Endothelial cell (in vitro differentiated cells): Measurements from ENCODE around the gene SLC25A1. TPM values are rescaled to one million over a fixed set of nuclear protein-coding genes. Genes with fewer than 3 reads are reported as not detected.

Experiments used
- DNase-seq: peaks from one replicate; pipeline ENCODE4 v3.0.0; 2021; ENCODE audit warnings: low spot score
- H3K27ac Mint-ChIP-seq: one replicate; pipeline ENCODE4 v1.8.0; 2021; ENCODE audit warnings: mixed read lengths, inconsistent platforms; ENCODE audit not compliant: unreplicated experiment
- H3K27me3 Mint-ChIP-seq: one replicate; pipeline ENCODE4 v1.8.0; 2021; ENCODE audit warnings: mild to moderate bottlenecking, moderate library complexity, mixed read lengths, inconsistent platforms; ENCODE audit not compliant: unreplicated experiment
- H3K36me3 Mint-ChIP-seq: one replicate; pipeline ENCODE4 v1.8.0; 2021; ENCODE audit warnings: mild to moderate bottlenecking, low read depth, mixed read lengths, inconsistent platforms; ENCODE audit not compliant: unreplicated experiment
- H3K4me1 Mint-ChIP-seq: one replicate; pipeline ENCODE4 v1.8.0; 2021; ENCODE audit warnings: mild to moderate bottlenecking, mixed read lengths, inconsistent platforms; ENCODE audit not compliant: unreplicated experiment
- H3K4me3 Mint-ChIP-seq: one replicate; pipeline ENCODE4 v1.8.0; 2021; ENCODE audit warnings: mild to moderate bottlenecking, mixed read lengths, inconsistent platforms; ENCODE audit not compliant: unreplicated experiment
- H3K9me3 Mint-ChIP-seq: one replicate; pipeline ENCODE4 v1.8.0; 2021; ENCODE audit warnings: mixed read lengths, inconsistent platforms; ENCODE audit not compliant: unreplicated experiment
- CTCF ChIP-seq: fragments of 200-600 bp; sonication (generic); IDR thresholded peaks from one replicate; pipeline ENCODE4 v1.5.0; 2021; ENCODE audit warnings: antibody characterized with exemption; ENCODE audit not compliant: unreplicated experiment
- total RNA-seq: library from RNA; stranded (reverse); fragmentation: NEBNext Ultra II Directional; extraction: Animal tissue kit (Norgen Biotek cat#: 25700); gene quantifications from one replicate; pipeline ENCODE4 v1.2.1, GENCODE V29; 2021; ENCODE audit not compliant: unreplicated experiment

Gene SLC25A1
- total RNA-seq, 1 donor from 2014 or later, result 79.2 TPM

- DNase-seq, result no peak
- no peak overlapping the region for H3K4me3 Mint-ChIP-seq
- H3K27ac Mint-ChIP-seq, result no peak overlapping the region
- H3K36me3 Mint-ChIP-seq, result peaks cover 12% of the 10 kb centered on the region
- H3K9me3 Mint-ChIP-seq, result no peaks in the 10 kb centered on the region
- H3K27me3 Mint-ChIP-seq, result peaks cover 30% of the 10 kb centered on the region
- TF ChIP-seq CTCF, result no peak
- H3K4me1 Mint-ChIP-seq, result peaks cover 6% of the 10 kb centered on the region
Observed at GRCh38 chr22:19148417-19149046, 30.0 kb downstream of the SLC25A1 start.

DNA sequence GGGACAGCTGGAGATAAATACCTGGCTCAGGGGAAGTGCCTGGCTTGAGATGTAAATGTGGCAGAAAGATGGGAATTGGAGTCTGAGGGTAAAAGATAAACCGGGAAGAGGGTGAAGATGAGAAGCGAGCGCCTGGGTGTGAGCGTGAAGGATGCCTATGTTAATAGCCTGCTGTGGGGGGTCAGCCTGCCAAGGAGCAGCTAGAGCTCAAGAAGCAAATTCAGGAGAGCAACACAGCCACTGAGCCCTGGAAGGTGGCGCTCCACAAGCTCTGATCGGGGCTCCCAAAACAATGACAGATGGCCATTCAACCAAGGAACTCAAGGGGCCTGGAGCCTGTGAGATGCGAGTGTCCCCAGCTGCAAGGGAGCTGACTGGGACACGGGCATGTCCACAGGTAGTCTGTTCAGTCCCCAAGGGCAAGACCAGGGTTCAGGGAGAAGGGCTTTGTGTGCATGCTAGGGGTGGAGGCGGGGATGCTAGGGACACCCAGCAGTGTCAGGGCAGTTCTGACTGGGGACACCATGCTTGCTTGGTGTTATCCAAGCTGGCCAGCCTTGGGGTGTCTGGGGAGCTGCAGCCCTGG lies 31.2 kb downstream of the SLC25A1 start:
- TF ChIP-seq CTCF, result no peak
- Mint-ChIP-seq H3K4me3 (peak overlapping the region; percentile 52), H3K27ac (no peak overlapping the region), H3K36me3 (peaks cover 12% of the 10 kb centered on the region), H3K4me1 (peaks cover 5% of the 10 kb centered on the region), H3K9me3 (no peaks in the 10 kb centered on the region), H3K27me3 (peaks cover 28% of the 10 kb centered on the region)
- no peak for DNase-seq

DNA sequence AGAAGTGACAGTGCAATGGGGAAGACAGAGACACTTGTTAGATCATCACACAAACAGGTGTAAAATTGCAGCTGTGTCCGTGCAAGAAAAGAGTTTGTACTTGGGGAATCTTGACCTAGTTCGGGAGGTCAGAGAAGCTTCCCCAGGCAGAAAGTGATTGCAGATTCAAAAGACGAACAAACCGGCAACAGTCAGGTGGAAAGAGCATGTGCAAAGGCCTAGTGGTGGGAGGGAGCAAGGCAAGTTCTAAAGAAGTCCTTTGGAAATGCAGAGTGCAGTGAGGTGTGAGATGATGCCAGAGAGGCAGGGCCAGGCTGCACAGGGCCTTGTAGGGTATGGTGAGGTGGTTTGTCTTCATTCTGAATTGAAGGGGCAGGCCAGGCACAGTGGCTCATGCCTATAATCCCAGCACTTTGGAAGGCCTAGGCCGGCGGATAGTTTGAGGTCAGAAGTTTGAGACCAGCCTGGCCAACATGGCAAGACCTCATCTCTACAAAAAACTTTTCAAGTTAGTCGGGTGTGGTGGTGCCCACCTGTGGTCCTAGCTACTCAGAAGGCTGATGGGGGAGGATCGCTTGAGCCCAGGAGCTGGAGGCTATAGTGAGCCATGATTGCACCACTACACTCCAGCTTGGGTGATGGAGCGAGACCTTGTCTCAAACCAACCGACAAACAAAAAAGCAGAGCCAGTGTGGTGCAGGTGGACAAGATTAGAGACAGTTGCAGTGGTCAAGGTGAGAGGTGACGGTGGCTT lies 32.1 kb downstream of the SLC25A1 start:
- Mint-ChIP-seq H3K27ac (no peak overlapping the region), H3K4me1 (peaks cover 5% of the 10 kb centered on the region), H3K36me3 (peaks cover 5% of the 10 kb centered on the region), H3K27me3 (peaks cover 23% of the 10 kb centered on the region), H3K9me3 (no peaks in the 10 kb centered on the region), H3K4me3 (peak overlapping the region; percentile 52)
- DNase-seq, result no peak
- TF ChIP-seq CTCF, result no peak

DNA sequence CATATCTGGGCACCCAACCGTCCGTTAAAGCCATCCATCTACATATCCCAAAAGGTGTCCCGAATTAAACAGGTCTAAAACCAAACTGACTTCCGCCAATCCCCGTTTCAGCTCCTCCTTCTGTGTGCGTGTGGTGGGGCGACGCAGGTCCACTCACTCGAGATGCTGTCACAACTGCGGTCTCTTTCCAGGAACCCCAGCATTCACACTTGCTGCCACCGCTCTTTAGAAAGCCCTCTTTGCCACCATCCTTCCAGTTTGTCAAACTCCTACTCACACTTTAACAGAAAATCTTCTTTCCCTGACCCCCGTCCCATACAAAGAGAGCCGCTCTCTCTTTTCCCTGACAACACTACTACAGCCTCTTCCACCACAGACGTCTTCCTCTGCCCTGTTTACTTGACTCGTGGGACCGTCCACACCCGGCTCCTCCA lies 34.6 kb downstream of the SLC25A1 start:
- no peak for DNase-seq
- peak overlapping the region; percentile 95 for H3K4me3 Mint-ChIP-seq
- H3K4me1 Mint-ChIP-seq, result peaks cover 5% of the 10 kb centered on the region
- peak overlapping the region; percentile 79 for H3K27ac Mint-ChIP-seq
- H3K27me3 Mint-ChIP-seq, result peaks cover 18% of the 10 kb centered on the region
- H3K9me3 Mint-ChIP-seq, result no peaks in the 10 kb centered on the region
- no peak for TF ChIP-seq CTCF
- H3K36me3 Mint-ChIP-seq, result peaks cover 7% of the 10 kb centered on the region

DNA sequence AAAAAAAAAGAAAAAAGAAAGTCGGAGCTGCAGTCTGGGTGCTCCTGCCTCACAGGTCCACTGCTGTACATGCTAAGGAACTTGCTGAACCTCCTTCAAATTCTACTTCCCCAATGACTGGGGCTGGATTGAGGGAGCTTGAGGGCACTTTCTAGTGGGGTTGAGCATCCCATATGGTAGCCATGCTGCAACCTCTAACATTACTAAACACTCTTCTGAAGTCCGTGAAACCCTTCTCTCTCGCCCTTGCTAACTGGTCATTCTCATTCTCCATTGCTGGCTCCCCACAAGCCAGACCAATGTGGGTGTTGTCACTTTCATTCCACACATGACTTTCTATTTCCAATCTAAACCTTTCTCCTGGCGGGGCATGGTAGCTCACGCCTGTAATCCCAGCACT lies 35.3 kb downstream of the SLC25A1 start:
- H3K4me3 Mint-ChIP-seq, result peak overlapping the region; percentile 95
- peaks cover 5% of the 10 kb centered on the region for H3K4me1 Mint-ChIP-seq
- H3K27me3 Mint-ChIP-seq, result peaks cover 18% of the 10 kb centered on the region
- H3K27ac Mint-ChIP-seq, result no peak overlapping the region
- DNase-seq, result no peak
- H3K36me3 Mint-ChIP-seq, result peaks cover 7% of the 10 kb centered on the region
- H3K9me3 Mint-ChIP-seq, result no peaks in the 10 kb centered on the region
- no peak for TF ChIP-seq CTCF
